KBM-7 (cell line): ENCODE results near the gene CERS6.
"Not testable (repeated sequence)": the region's sequence is repeated elsewhere in the genome, so short reads cannot be mapped to it uniquely, and the experiment has no call there.

ENCODE experiments used
- DNase-seq: peaks from one replicate; pipeline ENCODE4 v3.0.0-alpha.2; 2015
- in situ Hi-C: fragments of 300-500 bp; cut with MboI; formaldehyde crosslinking; loops from 2 replicates; pipeline ENCODE4 v1.14.3; 2020; ENCODE audit warnings: low sequenced_read_pairs, low pct_unique_long_range_greater_than_20kb, mixed read lengths

Gene CERS6

DNA sequence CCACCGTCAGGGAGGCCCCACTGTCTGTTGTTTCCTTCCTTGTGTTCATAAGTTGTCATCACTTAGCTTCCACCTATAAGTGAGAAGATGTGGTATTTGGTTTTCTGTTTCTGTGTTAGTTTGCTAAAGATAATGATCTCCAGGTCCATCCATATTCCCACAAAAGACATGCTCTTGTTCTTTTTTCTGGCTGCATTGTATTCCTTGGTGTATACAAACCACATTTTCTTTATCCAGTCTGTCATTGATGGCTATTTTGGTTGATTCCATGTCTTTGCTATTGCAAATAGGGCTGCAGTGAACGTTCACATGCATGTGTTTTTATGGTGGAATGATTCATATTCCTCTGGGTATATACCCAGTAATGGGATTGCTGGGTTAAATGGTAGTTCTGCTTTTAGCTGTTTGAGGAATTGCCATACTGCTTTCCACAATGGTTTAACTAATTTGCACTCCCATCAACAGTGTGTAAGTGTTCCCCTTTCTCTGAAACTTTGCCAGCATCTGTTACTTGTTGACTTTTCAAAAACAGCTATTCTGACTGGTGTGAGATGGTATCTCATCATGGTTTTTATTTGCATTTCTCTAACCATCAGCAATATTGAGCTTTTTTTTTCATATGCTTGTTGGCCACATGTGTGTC, 189.7 kb downstream of the CERS6 start:
- in situ Hi-C loops: no loop called here
- no peak for DNase-seq

DNA sequence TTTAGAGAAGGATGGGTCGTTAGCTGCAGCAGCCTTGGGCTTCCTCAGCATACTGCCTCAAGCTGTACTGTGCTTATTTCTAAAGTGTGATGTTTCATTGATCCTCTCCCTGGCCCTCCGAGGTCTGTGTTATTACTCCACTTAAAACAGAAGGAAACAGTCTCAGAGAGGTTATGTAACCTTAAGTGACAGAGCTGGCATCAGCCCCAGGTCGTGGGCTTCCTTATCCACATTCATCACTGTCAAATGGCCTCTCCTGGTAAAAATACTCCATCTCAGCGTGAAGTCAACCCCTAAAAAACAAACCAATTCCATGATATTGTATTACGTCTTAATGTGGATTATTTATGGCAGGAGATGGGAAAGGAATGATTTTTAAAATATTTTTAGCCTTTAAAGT, 193.0 kb downstream of the CERS6 start:
- in situ Hi-C loops: no loop called here
- DNase-seq: no peak

DNA sequence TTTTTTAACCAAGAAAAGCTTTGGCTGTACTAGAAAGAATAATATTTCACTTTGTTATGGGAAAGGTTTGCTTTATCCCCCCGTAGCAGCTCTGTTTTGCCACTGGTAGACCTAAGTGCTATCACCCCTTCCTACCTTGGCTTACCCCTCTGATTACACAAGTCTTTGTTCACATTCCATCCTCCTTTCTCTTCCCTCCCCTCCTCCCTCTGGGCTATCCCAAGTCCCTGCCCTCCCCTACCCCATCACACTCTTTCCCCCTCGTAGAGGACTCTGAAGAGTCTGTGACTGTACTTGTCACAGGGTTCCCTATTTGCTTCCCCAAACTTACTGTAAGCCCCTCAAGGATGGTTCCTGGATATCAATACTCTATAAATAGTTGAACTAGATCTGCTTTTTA, 193.5 kb downstream of the CERS6 start:
- no peak for DNase-seq
- in situ Hi-C loops: no loop called here

DNA sequence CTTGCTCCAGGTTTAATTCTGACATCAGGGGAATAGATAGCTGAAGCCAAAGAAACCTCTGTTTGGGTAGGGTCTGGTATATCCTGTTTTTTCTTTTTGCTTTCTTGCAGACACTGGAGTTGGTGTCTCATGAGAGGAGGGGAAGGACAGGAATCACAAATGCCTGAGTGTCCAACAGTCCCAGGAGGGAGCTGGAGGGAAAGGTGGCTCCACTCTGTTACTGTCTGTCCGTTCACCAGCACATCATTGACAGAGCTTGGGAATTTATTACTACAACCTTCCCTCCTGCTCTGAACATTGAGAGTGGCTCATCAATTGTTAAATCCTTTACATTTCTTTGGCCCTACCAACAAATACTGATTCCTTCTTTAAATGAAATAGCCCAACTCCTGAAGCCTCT, 194.1 kb downstream of the CERS6 start:
- in situ Hi-C loops: no loop called here
- no peak for DNase-seq

DNA sequence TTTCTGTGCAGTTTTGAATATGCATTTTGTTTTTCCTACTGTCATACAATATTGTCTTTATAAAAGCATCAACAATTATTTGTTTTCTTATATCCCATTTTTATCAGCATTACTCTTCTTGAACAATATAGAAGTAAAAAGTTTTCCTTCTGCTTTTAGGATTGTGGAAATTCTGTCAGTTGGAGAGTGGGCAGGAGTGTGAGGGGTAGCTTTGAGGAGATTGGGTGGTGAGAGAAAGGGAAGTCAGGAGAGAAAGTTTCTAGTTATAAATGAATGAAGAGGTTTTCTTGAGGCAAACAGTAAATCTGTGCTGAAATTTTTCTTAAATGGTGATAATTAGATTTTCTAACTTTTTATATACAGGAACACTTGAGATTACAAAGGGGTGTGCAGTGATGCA, 194.7 kb downstream of the CERS6 start:
- DNase-seq: no peak

DNA sequence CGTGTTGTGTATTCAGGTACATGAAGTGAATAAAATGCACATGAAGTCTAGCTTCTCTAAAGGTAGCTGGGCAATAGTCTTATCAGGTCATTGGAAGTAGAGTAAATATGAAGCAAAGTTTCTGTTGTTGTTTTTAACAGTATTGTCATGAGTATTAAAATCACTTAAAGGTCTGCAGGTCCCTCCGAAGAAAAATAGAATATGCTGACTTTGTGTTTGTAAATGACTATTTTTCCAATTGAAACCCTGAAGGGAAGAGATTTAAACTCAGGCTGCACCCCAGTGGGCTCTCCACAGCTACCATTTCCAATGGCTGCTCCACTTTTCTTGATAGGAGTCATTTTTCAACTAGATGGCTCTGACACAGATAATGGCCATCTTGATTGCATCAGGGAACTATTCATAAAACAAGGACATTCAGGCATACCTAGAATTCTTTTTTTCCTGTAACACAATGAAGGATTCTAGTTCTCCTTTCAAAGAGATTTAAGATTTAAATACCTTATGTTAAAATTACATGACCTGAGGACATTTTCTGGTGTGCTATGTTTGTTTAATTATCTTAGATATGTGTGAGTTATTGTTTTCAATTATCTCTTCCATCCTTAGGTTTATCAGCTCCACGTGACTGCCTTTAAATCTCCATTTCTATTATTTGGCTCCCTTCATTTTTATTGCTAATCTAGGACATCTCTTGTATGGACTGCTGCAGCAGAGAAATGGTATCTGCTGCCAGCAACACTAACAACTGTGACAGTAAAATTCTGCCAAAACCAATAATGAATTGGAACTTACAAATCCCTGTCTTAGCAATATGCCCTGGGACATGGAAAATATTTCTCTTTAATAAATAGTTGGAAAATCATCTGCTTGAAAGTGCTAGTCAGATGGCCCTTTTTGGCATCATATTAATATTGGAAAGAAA, 197.2 kb downstream of the CERS6 start:
- DNase-seq: no peak
- in situ Hi-C loops: no loop called here

More for the DNA sequence above, 194.7 kb downstream of the CERS6 start:
- in situ Hi-C loops: no loop called here

DNA sequence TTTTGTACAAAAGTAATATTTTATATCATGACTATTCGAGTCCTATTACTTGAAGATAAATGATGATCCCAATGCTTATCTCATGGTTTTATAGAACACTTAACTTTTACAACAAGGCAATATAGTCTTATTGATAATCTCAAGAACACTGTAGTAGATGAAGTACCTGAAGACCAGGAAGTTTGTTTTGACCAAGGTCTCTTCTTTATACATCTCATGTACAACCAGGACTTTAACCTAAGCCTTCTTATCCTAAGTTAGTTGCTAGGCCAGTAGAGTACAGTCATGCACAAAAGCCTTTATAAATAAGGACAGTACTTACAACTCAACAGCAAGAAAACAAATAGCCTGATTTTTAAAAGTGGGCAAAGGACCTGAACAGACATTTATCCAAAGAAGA, 198.6 kb downstream of the CERS6 start:
- in situ Hi-C loops: no loop called here
- no peak for DNase-seq

DNA sequence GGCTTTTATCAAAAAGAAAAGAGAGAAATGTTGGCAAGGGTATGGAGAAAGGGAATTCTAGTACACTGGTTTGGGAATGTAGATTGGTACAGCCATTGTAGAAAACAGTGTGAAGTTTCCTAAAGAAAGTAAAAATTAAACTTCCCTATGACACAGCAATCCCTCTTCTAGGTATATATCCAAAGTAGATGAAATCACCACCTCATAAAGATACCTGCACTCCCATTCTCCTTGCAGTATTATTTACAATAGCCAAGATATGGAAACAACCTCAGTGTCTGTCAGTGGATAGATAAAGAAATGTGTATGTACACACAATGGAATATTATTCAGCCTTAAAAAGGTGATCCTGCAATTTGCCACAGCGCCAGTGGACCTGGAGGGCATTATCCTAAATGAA, 199.1 kb downstream of the CERS6 start:
- in situ Hi-C loops: no loop called here
- DNase-seq: no peak

DNA sequence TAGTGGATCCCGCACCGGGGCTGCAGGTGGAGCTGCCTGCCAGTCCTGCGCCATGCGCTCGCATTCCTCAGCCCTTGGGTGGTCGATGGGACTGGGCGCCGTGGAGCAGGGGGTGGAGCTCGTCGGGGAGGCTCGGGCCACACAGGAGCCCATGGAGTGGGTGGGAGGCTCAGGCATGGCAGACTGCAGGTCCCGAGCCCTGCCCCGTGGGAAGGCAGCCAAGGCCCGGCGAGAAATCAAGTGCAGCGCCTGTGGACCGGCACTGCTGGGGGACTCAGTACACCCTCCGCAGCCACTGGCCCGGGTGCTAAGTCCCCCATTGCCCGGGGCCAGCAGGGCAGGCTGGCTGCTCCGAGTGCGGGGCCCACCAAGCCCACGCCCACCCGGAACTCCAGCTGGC, 201.3 kb downstream of the CERS6 start:
- DNase-seq, in situ Hi-C loops: not testable (repeated sequence)

DNA sequence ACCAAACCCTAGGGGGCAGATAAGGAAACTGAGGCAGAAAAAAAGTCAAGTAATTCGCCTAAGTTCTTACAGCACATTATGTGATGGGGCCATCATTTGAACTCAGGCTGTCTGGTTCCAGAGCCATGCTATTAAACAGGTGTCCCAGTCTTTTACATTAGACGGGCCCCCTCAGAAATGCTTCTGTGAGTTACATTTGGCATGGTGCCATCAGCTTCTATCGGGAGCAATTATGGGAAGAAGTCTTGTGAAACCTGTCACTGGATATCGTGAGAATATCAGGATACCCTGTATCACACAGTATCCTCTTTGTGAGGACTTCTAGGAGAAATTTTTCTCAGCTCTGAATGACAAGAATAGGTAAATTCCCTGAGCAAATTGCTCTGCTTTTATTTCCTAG, 202.6 kb downstream of the CERS6 start:
- in situ Hi-C loops: no loop called here

DNA sequence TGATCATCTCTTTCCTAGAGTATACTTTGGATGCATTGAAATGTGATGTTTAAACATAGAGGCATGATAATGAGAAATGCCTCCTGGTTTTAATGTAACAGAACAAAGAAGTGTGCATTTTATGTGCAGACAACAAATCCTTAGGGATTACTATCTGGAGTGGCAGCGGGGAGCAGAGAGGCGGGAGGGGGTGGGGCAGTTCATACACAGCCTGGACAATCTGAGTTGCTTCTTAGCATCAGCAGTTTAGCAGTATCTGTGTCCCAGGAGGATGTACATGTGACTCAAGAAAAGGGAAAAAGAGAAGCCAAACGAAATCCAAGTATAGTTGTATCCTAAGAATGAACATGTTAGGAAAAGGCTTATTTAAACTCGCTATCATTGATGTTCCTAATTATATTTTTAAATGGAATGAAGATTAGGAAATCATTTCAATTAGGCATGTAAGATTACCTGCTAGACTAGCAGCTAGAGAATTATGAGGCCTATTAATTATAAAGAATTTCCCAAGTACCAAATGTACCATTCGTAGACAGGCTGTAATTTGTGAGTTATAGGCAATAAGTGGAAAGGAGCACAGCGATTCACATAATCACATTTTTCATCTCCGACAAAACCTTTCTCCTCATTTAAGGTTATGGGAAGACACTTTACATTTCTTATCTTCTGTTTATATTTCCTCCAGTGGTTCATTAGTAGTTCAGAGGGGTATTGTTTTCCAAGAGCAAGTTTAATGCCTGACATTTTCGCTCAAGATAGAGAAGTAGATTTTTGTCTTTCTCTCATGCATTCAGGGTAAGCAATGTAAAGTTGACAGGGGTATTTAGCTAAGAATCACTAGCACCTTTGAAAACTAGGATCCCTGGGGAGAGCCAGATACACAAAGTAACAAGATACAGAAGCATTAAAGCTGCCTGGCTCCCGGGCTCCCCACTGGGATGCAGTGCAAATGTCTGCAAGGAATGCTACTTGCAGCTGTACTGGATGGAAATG, 205.1 kb downstream of the CERS6 start:
- no peak for DNase-seq
- in situ Hi-C loops: no loop called here

More for the DNA sequence above, 202.6 kb downstream of the CERS6 start:
- DNase-seq: no peak

DNA sequence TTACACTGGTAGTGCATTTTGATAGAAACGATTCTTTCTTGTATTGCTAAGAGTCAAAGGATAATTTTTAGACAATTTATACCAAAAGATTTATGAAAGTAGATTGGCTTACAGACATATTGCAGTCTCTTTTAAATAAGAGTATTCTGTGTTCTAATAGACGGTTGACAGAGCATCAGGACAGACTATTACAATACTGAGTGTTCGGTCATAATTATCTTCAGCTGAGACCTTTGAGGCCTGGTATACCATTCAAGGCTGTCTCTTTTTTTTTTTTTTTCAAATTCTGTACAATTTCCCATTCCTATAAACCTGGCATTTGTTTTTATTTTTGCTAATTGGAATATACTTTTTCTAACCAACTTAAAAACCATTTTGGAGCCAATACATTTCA, 205.8 kb downstream of the CERS6 start:
- DNase-seq: no peak
- in situ Hi-C loops: no loop called here

DNA sequence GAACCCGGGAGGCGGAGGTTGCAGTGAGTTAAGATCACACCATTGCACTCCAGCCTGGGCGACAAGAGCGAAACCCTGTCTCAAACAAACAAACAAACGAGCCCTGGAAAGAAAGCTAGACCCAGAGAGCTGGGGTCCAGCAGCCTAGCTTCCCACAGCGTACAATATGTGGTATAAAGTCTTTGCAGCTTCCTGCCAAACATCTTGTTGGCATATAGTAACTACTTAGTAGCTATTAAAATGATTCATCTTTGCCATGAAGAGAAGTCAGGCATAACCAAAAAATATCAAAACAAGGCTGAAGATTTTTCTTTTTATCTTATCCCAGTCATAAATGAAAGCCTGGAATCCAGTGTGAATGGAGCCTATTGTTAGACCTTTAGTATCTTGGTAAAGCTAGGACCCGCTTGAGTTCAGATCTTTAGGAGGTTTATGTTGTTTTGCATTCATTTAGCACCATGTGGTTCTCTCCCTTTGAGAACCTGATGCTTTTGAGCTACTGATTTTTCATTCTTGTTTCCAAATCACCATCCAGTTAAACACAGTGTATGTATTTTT, 206.7 kb downstream of the CERS6 start:
- DNase-seq: no peak
- in situ Hi-C loops: no loop called here

DNA sequence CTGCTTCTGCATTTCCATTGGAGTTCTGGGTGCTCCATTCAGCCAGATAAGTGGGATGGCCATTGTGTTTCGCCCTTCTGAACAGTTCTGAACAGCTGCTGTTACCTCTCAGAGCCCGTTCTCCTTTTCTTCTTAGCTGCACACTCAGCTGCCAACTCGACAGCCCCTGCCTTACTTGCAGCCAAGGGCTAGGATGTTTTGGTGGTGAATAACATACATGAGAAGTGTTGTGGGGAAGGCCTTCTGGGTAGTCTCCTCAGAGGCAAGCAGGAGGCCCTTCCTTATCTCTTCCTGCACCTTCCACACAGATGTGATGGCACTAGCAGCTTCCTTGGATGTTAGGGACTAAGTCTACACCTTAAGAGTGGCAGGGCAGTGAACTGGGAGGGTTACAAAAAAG, 207.9 kb downstream of the CERS6 start:
- no peak for DNase-seq
- in situ Hi-C loops: no loop called here

DNA sequence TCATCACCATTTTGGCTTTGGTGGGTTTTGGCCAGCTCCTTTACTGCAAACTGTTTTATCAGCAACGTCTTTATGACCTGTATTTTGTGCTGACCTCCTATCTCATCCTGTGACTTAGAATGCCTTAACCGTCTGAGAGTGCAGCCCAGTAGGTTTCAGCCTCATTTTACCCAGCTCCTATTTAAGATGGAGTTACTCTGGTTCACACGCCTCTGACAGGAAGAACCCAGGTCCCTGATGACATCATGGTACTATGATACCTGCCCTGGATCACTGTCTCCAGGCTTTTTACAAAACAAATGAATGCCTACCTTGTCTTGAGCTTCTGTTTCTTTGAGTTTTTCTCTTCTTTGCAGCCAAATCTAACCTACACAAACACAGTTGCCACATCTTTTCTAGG, 208.6 kb downstream of the CERS6 start:
- in situ Hi-C loops, DNase-seq: not testable (repeated sequence)

DNA sequence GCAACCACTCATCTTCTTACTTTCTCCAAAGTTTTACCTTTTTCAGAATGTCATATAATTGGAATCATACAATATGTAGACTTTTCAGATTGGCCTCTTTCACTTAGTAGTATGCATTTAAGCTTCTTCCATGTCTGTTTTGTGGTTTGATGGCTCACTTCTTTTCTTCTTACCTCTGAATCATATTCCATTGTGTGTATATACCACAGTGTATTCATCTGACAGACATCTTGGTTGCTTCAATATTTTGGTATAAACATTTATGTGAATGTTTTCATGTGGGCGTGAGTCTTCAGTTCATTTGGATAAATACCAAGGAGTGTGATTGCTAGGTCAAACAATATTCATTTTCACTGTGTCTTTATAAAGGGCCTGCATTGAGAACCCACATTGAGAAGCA, 210.3 kb downstream of the CERS6 start:
- no peak for DNase-seq
- in situ Hi-C loops: no loop called here

DNA sequence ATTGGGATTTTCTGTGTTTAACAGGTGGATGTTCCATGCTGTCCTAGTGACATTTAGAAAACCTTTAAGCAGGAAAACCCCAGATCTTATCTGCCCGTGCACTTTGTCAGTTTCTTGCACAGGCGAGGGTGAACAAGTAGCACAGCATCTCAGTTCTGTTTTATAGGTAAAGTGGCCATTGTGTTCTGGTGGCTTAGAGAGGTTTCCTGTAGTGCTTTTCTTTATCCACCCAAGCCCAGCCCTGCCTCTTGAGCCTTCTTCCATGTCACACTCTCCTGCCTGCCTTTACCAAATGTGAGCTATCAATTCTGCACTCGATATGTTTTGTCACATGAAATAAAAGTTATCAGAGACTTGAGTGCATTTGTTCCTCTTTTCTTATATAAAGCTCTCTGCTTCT, 211.1 kb downstream of the CERS6 start:
- in situ Hi-C loops: no loop called here

DNA sequence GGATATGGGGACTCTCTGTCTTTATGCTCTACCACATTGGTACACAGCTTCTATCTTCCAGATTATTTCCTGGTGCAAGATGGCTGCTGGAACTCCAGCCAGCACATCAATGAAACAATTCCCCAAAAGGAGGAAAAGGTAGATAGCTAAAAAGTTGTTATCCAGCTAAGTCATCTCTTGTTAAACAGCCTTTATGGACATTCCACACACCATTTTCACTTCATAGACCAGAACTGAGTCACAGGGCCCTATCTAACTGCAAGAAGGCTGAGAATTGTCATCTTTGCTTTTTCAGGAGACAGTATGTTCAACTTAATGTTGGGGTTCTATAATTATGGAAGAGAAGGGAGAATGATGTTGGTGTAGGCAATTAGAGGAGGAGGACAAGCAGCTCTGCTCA, 213.1 kb downstream of the CERS6 start:
- in situ Hi-C loops: no loop called here
- no peak for DNase-seq

More for the DNA sequence above, 211.1 kb downstream of the CERS6 start:
- no peak for DNase-seq

DNA sequence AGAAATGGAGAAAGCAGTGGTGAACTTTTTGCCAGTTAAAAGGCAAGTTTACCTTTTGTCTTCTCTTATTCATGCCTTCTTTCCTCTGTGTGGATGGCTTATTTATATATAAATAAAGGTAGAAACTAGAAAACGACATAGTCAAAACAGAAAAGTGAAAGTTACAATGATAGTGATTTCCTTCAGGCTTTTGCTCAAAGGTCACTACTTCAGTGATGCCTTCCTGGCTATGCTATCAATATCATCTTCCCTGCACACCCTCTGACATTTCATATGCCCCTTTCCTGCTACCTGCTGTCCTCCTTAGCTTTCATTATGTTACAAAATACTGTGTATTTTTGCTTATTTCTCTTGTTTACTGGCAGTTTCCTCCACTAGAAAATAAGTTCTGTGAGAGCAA, 214.4 kb downstream of the CERS6 start:
- in situ Hi-C loops: no loop called here
- DNase-seq: no peak
